ENCODE measurements around the gene PCED1B. TPM values are rescaled to one million over a fixed set of nuclear protein-coding genes. Genes with fewer than 3 reads are reported as not detected.

Gene PCED1B
- total RNA-seq, 1 experiment from 2014 or later = 6.6 TPM

GRCh38 chr12:47207829-47208248, 128.4 kb downstream of the PCED1B start:
- no peak for DNase-seq (ENCODE audit: low spot score)
- POLR2A ChIA-PET = no interaction called here
- peaks cover 9% of the 10 kb centered on the region; the same call in 1 of the 2 replicates for H3K9me3 Mint-ChIP-seq
- CTCF ChIA-PET = interaction anchor here (1.7 kb wide), 1 partner anchor 137 kb away, joined by 6 read pairs; no protein-coding TSS in a partner anchor
- H3K36me3 Mint-ChIP-seq = 0 out of 2 replicates have a peak, but pooled peaks cover 4% of the 10 kb centered on the region
- no peaks in the 10 kb centered on the region for H3K27me3 Mint-ChIP-seq (ENCODE audit: low read depth)
- no peak overlapping the region for H3K27ac Mint-ChIP-seq
- H3K4me3 Mint-ChIP-seq = no peak overlapping the region
- peaks cover 36% of the 10 kb centered on the region for H3K4me1 Mint-ChIP-seq
- ATAC-seq = no peak
- TF ChIP-seq ZMAT4 (CRISPR knock-in tag; IDR thresholded peaks at IDR 0.05) (no peak), NR3C1 (CRISPR knock-in tag; conservative IDR thresholded peaks at IDR 0.05; ENCODE audit: low read depth) (no peak), JAZF1 (CRISPR knock-in tag; IDR thresholded peaks at IDR 0.05) (no peak), EMX1 (CRISPR knock-in tag; IDR thresholded peaks at IDR 0.05) (no peak), MYBL2 (CRISPR knock-in tag; IDR thresholded peaks at IDR 0.05) (no peak), MAX (CRISPR knock-in tag; IDR thresholded peaks at IDR 0.05) (no peak), ARID4B (CRISPR knock-in tag; IDR thresholded peaks at IDR 0.05; ENCODE audit: borderline replicate concordance) (no peak), TEAD4 (CRISPR knock-in tag; IDR thresholded peaks at IDR 0.05) (no peak), ZNF423 (CRISPR knock-in tag; IDR thresholded peaks at IDR 0.05) (no peak), FOXK1 (CRISPR knock-in tag; IDR thresholded peaks at IDR 0.05) (no peak), ZNF317 (CRISPR knock-in tag; IDR thresholded peaks at IDR 0.05; ENCODE audit: borderline replicate concordance, low read depth) (no peak), ZNF512 (CRISPR knock-in tag; IDR thresholded peaks at IDR 0.05; ENCODE audit: borderline replicate concordance) (no peak), ERG (CRISPR knock-in tag; IDR thresholded peaks at IDR 0.05) (no peak), ZNF263 (CRISPR knock-in tag; IDR thresholded peaks at IDR 0.05; ENCODE audit: low read depth) (no peak), NFYB (CRISPR knock-in tag; conservative IDR thresholded peaks at IDR 0.05; ENCODE audit: low read depth) (no peak)

- Mint-ChIP-seq H3K36me3 (0 out of 2 replicates have a peak, but pooled peaks cover 4% of the 10 kb centered on the region), H3K27ac (no peak overlapping the region), H3K27me3 (ENCODE audit: low read depth) (no peaks in the 10 kb centered on the region), H3K4me1 (peaks cover 38% of the 10 kb centered on the region), H3K9me3 (peaks cover 9% of the 10 kb centered on the region; the same call in 1 of the 2 replicates), H3K4me3 (no peak overlapping the region)
- CTCF ChIA-PET = no interaction called here
- DNase-seq (ENCODE audit: low spot score) = no peak
- POLR2A ChIA-PET = no interaction called here
- ATAC-seq = peak; percentile 56
- TF ChIP-seq SMAD4 (CRISPR knock-in tag; IDR thresholded peaks at IDR 0.05) (no peak), ATF2 (CRISPR knock-in tag; IDR thresholded peaks at IDR 0.05; ENCODE audit: borderline replicate concordance, low read depth) (no peak), GABPB1 (CRISPR knock-in tag; IDR thresholded peaks at IDR 0.05) (no peak), NR3C1 (CRISPR knock-in tag; conservative IDR thresholded peaks at IDR 0.05; ENCODE audit: low read depth) (no peak), JUN (CRISPR knock-in tag; IDR thresholded peaks at IDR 0.05) (no peak)
Observed at GRCh38 chr12:47209014-47209413, 129.6 kb downstream of the PCED1B start.

Measured in WTC11 (cell line).